MCF 10A (cell line): ENCODE measurements around the gene CUEDC1. TPM values are rescaled to one million over a fixed set of nuclear protein-coding genes. Genes with fewer than 3 reads are reported as not detected.
A peak's percentile ranks its signal among the peaks of the same experiment; 100 is the strongest.

Experiments used
- BruUV-seq: library from RNA; stranded (reverse); fragments of 400-500 nt; replicated peaks from 2 replicates; lab custom pipeline; 2021; lab: Mats Ljungman, UMichigan
- CTCF ChIA-PET: fragments of 300-600 bp; sonication (Branson Sonifier 250); formaldehyde crosslinking; extraction: SDS; loops from one replicate; lab custom pipeline; 2021; ENCODE audit warnings: antibody characterized with exemption, inconsistent platforms; lab: Yijun Ruan, JAX
- POLR2A ChIA-PET: fragments of 300-600, 350-650 bp; sonication (Branson Sonifier 250); formaldehyde crosslinking; extraction: SDS; loops from one replicate; lab custom pipeline; 2020; ENCODE audit warnings: antibody characterized with exemption, inconsistent platforms; lab: Yijun Ruan, JAX
- DNase-seq: peaks from one replicate; pipeline ENCODE4 v3.0.0-alpha.2; 2018; ENCODE audit not compliant: unreplicated experiment
- H3K27ac Mint-ChIP-seq: one replicate; pipeline ENCODE4 v1.8.0; 2022; ENCODE audit warnings: mild to moderate bottlenecking, low read depth, mixed read lengths; ENCODE audit not compliant: unreplicated experiment
- H3K27me3 Mint-ChIP-seq: one replicate; pipeline ENCODE4 v1.8.0; 2022; ENCODE audit warnings: mixed read lengths; ENCODE audit not compliant: insufficient read depth, unreplicated experiment
- H3K36me3 Mint-ChIP-seq: one replicate; pipeline ENCODE4 v1.8.0; 2022; ENCODE audit warnings: mild to moderate bottlenecking, moderate library complexity, mixed read lengths; ENCODE audit not compliant: insufficient read depth, unreplicated experiment
- H3K4me1 Mint-ChIP-seq: one replicate; pipeline ENCODE4 v1.8.0; 2022; ENCODE audit warnings: mixed read lengths; ENCODE audit not compliant: insufficient read depth, unreplicated experiment
- H3K4me3 Mint-ChIP-seq: one replicate; pipeline ENCODE4 v1.8.0; 2022; ENCODE audit warnings: mild to moderate bottlenecking, moderate library complexity, mixed read lengths; ENCODE audit not compliant: unreplicated experiment
- H3K9me3 Mint-ChIP-seq: one replicate; pipeline ENCODE4 v1.8.0; 2022; ENCODE audit warnings: mixed read lengths; ENCODE audit not compliant: unreplicated experiment
- intact Hi-C: fragments of 100-400 bp; cut with micrococcal nuclease; formaldehyde crosslinking; loops from 2 replicates; pipeline ENCODE4 v1.14.1; 2022
- total RNA-seq: library from RNA; stranded (reverse); gene quantifications from 2 replicates; pipeline ENCODE4 v1.2.3, GENCODE V29; 2022
- TF ChIP-seq, protein P1 (sequence below): fragments of 200-600 bp; IDR thresholded peaks from one replicate; pipeline ENCODE4 v1.8.0; 2022; ENCODE audit warnings: antibody characterized with exemption, mild to moderate bottlenecking; ENCODE audit not compliant: unreplicated experiment

The CUEDC1 gene
- total RNA-seq, 1 experiment from 2014 or later = 15.6 TPM

DNA sequence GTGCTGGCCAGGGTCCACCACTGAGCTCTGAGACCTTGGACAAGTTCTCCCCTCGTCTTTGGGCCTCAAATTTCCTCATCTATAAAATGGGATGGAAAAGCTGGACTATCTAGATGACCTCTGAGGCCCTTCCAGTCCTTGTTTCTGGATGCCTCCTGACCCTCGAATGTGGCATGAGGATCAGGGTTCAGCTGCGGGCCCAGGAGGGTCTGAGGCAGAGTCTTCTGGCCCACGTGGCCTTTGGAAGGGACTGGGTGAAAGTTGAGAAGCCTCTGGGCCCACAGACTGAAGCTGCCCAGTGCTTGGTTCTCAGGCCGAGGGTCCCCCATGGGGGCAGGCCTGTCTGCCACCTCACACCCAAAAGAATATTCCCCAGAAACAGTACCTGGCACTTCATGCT is 88.5 kb downstream of the CUEDC1 start:
- ChIA-PET CTCF (interaction anchor here (0.6 to 6.4 kb wide), 7 partner anchors 8 to 324 kb away, joined by 3 to 75 read pairs (median 3); no protein-coding TSS in a partner anchor), POLR2A (interaction anchor here (1.3 to 5.7 kb wide), 5 partner anchors 9 to 119 kb away, joined by 3 to 53 read pairs (median 35); partner anchors contain the start of gene MRPS23)
- peaks cover 10% of the 10 kb centered on the region for H3K36me3 Mint-ChIP-seq
- peak overlapping the region; percentile 93 for H3K27ac Mint-ChIP-seq
- DNase-seq = no peak
- H3K4me3 Mint-ChIP-seq = no peak overlapping the region
- TF ChIP-seq, protein P1, sequence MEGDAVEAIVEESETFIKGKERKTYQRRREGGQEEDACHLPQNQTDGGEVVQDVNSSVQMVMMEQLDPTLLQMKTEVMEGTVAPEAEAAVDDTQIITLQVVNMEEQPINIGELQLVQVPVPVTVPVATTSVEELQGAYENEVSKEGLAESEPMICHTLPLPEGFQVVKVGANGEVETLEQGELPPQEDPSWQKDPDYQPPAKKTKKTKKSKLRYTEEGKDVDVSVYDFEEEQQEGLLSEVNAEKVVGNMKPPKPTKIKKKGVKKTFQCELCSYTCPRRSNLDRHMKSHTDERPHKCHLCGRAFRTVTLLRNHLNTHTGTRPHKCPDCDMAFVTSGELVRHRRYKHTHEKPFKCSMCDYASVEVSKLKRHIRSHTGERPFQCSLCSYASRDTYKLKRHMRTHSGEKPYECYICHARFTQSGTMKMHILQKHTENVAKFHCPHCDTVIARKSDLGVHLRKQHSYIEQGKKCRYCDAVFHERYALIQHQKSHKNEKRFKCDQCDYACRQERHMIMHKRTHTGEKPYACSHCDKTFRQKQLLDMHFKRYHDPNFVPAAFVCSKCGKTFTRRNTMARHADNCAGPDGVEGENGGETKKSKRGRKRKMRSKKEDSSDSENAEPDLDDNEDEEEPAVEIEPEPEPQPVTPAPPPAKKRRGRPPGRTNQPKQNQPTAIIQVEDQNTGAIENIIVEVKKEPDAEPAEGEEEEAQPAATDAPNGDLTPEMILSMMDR = no peak
- BruUV-seq = no TSS peak
- H3K9me3 Mint-ChIP-seq = no peaks in the 10 kb centered on the region
- no peaks in the 10 kb centered on the region for H3K27me3 Mint-ChIP-seq
- H3K4me1 Mint-ChIP-seq = peaks cover 33% of the 10 kb centered on the region
- intact Hi-C loops = loop anchor here (5.0 kb wide), 1 partner anchor 36 kb away; no protein-coding TSS in a partner anchor

DNA sequence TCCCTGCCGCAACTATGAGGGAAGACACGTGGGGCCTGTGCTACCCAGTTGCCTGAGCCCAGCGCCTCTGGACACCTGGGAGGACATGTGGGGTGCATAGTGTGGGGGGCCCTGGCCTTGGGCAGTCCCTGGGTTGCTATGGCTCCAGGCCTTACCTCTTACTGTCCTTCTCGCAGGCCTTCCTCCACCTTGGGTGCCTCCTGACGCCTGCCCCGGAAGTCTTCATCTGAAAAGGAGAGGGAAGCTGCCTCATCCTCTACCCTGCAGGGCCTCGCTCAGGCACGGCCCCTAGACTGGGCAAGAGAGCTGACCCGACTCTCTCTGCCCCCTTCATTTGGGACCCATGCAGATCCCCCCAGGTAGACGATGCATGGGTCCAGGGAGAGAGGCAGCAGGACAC is 88.9 kb downstream of the CUEDC1 start:
- ChIA-PET CTCF (interaction anchor here (0.7 to 6.4 kb wide), 4 partner anchors 8 to 323 kb away, joined by 3 to 75 read pairs (median 24); no protein-coding TSS in a partner anchor), POLR2A (interaction anchor here (1.3 to 5.7 kb wide), 5 partner anchors 8 to 120 kb away, joined by 3 to 53 read pairs (median 35); partner anchors contain the start of gene MRPS23)
- no peaks in the 10 kb centered on the region for H3K27me3 Mint-ChIP-seq

DNA sequence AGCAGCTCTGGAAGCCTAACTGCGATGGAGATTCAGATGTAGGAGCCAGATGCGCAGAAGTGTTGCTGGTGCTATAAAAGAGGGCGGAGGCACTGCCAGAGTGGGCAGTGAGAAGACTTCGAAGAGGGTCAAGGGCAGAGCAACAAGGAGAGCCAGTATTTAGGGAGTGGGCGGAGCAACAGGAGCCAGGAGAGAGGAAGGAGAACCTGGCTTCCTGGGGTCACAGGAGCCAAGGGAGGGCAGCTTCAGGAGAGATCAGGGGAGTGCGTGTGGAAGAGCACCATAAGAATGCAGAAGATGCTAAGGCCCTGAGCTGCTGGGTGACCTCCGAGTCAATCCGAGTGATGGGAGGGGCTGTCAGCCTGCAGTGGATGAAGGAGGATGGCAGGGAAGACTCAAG is 90.9 kb downstream of the CUEDC1 start:
- POLR2A ChIA-PET = interaction anchor here (1.0 to 1.6 kb wide), 2 partner anchors 14 to 39 kb away, joined by 3 read pairs; partner anchors contain the start of gene MRPS23
- TF ChIP-seq, protein P1 = no peak
- CTCF ChIA-PET = interaction anchor here (0.7 to 2.2 kb wide), 3 partner anchors 8 to 136 kb away, joined by 3 to 6 read pairs (median 4); no protein-coding TSS in a partner anchor
- no peak for DNase-seq
- BruUV-seq = no TSS peak
- Mint-ChIP-seq H3K9me3 (no peaks in the 10 kb centered on the region), H3K4me3 (no peak overlapping the region), H3K27ac (no peak overlapping the region), H3K4me1 (peaks cover 29% of the 10 kb centered on the region), H3K27me3 (no peaks in the 10 kb centered on the region), H3K36me3 (peaks cover 10% of the 10 kb centered on the region)
- intact Hi-C loops = no loop called here

More for the DNA sequence above, 88.9 kb downstream of the CUEDC1 start:
- Mint-ChIP-seq H3K4me1 (peaks cover 33% of the 10 kb centered on the region), H3K9me3 (no peaks in the 10 kb centered on the region), H3K27ac (no peak overlapping the region), H3K4me3 (no peak overlapping the region), H3K36me3 (peaks cover 10% of the 10 kb centered on the region)
- DNase-seq = no peak
- intact Hi-C loops = loop anchor here (5.0 kb wide), 1 partner anchor 36 kb away; no protein-coding TSS in a partner anchor
- BruUV-seq = no TSS peak
- TF ChIP-seq, protein P1 = no peak
